HG02938 (cell line): ENCODE results near the gene OTOP3.
"Not testable (repeated sequence)": the region's sequence is repeated elsewhere in the genome, so short reads cannot be mapped to it uniquely, and the experiment has no call there.

ENCODE experiments used
- ATAC-seq: cut with Tn5 transposase; IDR thresholded peaks from one replicate; pipeline ENCODE4 v1.9.1; 2021; ENCODE audit warnings: mild to moderate bottlenecking, moderate library complexity; ENCODE audit not compliant: unreplicated experiment

The OTOP3 gene

DNA sequence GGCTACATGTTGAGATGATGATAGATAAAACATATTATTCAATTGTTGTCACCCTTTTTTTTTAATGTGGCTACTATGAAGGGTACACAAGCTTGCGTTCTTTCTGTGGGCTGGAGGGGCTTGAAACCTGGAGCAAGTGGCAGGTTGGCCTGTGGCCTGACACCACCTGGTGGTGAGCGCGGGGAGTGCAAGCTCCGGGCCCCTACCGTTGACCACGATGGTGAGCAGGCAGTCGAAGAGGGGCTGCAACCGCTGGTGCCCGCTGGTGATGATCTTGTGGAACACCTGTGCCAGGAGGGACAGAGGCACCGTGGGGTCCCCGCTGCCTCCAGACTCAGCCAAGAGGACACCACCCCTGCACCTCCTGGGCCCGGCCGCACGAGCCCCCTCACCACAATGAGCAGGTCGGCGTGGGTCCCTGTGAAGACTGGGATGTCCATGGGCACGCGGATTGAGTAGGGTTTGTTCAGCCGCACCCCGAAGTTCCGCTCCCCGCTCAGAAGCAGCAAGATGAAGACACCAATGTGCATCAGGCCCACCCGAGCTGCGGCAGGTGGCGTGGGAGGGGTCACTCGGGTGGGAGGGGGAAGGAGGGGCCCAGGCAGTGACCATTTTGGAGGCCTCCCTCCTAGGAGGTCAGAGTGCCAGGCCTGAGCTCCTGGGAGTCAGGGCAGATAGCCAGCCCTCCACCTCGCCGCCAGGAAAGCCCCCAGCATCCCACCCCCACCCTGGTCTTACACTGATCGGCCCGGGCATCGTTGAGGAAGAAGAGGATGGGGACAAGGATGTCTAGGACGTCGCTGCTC is 22.4 kb downstream of the OTOP3 start:
- ATAC-seq = no peak

DNA sequence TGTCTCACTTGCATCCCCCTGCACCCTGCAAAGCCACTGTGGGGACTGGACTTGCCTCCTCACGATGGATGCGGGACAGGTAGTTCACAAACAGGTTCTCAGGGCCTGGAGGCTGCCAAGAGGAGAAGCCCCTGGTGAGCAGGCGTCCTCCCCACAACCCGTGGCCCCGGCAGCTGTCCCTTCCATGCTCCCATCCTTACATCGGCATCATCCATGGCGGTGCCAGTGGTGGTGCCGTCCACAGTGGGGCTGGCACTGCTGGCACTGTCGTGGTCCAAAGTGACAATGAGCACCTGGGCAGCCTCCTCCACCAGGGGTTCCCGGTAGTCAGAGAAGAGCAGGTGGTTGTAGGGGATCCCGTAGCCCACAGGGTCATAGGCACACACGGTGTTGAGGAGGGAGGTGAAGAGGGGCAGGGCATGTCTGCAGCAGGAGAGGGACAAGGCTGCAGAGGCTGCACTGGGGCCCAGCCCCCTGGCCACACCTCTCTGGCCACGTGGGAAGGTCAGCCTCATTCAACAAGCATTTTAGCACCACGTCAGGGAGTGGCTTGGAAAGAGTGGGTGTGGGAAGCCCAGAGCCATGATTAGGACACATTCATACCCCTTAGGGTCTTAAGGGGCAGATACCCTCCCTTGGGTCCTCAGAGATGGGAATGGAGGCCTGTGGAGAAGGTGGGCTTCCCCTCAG is 24.3 kb downstream of the OTOP3 start:
- no peak for ATAC-seq

GRCh38 chr17:74960570-74961342 is 25.1 kb downstream of the OTOP3 start:
- no peak for ATAC-seq

DNA sequence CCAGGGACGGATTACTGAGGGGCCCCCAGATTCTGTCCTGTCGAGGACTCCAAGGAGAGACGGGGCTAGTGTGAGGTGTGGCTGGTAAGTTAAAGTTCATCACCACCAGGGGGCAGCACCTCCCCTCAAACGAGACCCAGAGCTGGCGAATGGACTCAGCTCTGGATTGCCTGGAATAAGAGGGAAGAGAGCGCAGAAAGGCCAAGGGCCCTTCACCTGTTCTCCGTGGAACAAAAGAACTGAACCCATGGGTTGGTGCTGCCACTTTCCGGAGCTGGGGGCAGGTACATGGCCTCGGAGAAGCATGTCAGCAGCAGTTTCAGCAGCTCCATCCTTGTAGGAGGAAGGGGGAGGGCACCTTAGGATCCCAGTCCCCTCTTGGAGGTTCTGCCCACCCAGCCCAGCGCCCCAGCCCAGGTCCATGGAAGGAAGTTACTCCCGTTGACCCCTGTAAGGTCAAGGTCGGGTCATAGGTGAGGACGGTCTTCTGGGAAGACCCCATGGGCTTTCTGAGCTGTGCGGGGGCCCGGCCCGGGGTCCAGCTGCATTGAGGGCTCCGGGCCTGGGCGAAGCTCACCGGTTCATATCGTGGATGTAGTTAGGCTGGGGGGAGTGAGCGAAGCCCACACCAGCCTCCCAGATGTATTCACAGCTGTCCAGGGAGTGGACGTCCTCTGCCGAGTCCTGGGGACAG is 26.1 kb downstream of the OTOP3 start:
- no peak for ATAC-seq

GRCh38 chr17:74962622-74963394 is 27.1 kb downstream of the OTOP3 start:
- no peak for ATAC-seq

DNA sequence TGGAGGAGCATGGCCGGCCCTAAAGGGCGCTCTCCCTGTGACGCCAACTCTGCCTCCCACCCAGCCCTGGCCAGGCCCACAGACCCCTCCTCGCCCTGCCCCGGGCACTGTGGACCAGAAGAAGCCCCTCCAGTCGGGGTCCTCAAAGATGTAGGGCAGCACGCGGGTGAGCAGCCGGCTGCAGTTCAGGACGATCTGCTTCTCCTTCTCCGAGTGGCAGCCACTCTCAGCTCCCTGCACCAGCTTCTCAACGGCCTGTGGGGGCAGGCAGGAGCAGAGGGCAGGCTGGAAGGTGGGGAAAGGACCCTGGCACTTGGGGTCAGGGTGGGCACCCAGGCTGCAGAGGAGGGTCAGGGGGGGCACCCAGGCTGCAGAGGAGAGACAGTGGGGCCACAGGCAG is 28.0 kb downstream of the OTOP3 start:
- no peak for ATAC-seq

GRCh38 chr17:74964246-74964761 is 28.6 kb downstream of the OTOP3 start:
- no peak for ATAC-seq

DNA sequence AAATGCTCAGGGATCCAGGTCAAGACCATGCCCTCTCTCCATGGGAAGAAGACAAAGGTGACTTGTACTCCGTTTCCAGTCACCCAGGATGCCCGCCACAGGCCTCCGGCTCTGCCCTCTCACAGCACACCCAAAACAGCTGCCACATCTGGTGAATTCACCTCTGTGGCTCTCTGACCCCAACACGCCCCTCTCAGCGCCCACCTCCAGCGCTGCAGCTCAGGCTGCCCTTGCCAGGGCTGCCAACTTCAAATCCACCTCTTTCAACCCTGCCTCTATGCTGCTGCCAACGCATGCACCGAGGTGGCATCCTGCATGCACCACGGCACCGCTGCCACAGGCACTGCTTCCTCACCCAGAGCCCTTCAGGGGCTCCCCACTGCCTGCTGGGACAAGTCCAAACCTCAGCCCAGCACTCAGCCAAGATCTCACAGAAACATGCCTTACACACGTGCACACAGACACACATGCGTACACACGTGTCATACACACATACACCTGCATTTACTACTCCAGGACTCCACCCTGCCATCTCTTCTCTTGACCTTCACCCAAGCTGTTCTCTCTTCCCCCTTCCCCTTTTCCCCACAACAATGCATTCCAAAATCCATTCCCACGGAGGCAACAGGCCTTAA is 29.4 kb downstream of the OTOP3 start:
- ATAC-seq = no peak

GRCh38 chr17:74968361-74968780 is 32.7 kb downstream of the OTOP3 start:
- ATAC-seq = no peak

GRCh38 chr17:74969501-74969900 is 33.8 kb downstream of the OTOP3 start:
- not testable (repeated sequence) for ATAC-seq

DNA sequence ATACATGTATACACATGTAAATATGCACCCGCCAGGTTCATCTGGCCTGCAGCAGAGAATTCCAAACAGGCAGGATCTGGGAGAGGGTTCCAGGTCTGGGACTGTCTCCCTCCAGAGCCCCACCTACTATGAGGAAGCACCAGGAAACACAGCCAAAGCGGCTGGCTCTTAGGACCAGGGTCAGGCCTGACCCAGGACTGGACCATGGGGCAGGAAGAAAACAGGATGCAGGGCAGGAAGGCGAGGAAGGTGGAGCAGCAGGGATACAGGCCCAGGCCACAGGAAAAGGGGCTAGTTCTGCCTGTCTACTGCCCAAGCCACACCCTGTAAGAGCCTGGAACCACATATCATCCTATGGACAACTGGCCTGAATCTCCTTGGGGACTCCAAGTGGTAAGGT is 34.7 kb downstream of the OTOP3 start:
- ATAC-seq = no peak

- no peak for ATAC-seq
Observed at GRCh38 chr17:74971069-74971841, 35.6 kb downstream of the OTOP3 start.

GRCh38 chr17:74971842-74972106 is 36.1 kb downstream of the OTOP3 start:
- no peak for ATAC-seq

GRCh38 chr17:74972107-74972972 is 36.6 kb downstream of the OTOP3 start, which contains the start of gene HID1:
TSS of gene HID1 (minus strand) at chr17:74972759. CDS start at chr17:74972656, 103 bp downstream.
- no peak for ATAC-seq

DNA sequence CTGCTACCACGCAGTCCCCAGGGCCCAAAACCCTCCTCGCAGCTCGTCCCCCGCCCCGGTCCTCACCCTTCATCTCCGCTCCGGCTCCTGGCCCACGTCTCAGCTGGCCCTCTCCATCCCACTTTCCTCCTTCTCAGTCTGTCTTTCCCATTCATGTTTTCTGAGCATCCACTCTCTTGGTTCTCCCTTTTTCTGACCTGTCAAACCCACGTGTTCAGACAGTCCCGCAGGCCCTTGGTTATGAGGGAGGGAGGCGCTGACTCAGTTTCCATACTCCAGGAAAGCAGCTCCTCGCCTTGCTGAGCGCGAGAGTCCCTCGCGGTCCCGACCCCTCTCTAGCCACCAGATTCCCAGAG is 37.3 kb downstream of the OTOP3 start:
- ATAC-seq = no peak

DNA sequence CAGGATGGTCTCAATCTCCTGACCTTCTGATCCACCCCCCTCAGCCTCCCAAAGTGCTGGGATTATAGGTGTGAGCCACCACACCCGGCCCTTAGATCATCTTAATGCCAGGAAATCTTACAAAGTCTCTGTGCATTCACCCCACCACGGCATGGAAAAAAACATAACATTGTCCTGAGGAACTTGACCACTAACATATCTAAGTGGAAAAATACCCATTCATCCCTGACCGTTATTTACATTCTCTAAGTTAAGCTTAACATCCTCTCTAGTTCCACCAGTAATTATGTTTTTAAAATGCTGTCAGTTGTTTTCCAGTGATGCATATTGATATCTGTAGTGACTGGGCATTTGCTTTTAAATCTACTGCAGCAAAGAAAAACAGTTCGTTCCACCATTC is 40.2 kb downstream of the OTOP3 start:
- ATAC-seq = no peak

DNA sequence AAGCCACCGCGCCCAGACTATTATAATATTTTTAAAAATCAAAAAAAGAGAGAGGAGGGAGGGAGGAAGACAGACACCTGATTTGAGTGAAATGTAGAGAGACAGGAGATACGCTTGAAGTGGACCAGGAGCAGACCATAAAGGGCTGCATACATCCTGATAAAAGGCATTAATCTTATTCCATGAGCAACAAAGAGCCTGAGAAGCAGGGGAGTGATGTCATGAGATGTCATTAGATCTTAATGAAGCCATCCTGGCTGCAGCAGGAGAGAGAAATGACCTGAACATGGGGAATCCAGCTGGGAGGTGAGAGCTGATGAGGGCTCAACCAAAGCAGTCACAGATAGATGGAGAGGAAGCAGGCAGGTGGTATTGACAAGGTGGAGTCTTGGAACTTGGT is 42.1 kb downstream of the OTOP3 start:
- no peak for ATAC-seq

DNA sequence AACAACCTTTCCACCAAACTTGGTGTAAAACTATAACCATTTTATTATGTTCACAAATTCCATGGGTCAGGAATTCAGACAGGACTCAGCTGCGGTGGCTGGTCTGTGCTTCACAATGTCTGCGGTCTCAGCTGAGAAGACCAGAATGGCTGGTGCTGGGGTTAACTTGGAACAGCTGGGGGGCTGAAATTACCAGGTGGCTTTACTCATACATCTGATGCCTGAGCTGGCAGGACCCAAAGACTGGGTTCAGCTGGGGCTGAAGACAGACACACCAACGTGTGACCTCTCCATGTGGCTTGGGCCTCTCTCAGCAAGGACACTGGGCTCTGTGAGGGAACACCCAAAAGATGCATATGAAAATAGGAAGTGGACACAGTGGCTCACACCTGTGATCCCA is 42.5 kb downstream of the OTOP3 start:
- ATAC-seq = no peak
